SK-N-SH treated with all-trans-retinoic acid at 6 μM for 48 hours (cell line): ENCODE measurements around the gene ZNF362.

Experiments used
- ATAC-seq: fragments of 200-7000 bp; cut with Tn5 transposase; 3 replicates; pipeline ENCODE4 v1.9.1; 2020; ENCODE audit warnings: mild to moderate bottlenecking, moderate library complexity
- ARNTL ChIP-seq: fragments of 450-650 bp; formaldehyde crosslinking; IDR thresholded peaks from 2 replicates; pipeline ENCODE4 v1.5.0; 2020; ENCODE audit warnings: low read depth, mild to moderate bottlenecking, moderate library complexity, borderline replicate concordance
- BACH2 ChIP-seq: fragments of 250-450 bp; sonication (Bioruptor Pico); IDR thresholded peaks from 2 replicates; pipeline ENCODE4 v1.9.0; 2021; ENCODE audit warnings: mild to moderate bottlenecking, borderline replicate concordance
- CREB5 ChIP-seq: fragments of 250-450 bp; sonication (Bioruptor Pico); IDR thresholded peaks from 2 replicates; pipeline ENCODE4 v1.5.1; 2020; ENCODE audit warnings: low read depth, mild to moderate bottlenecking, moderate library complexity
- CSDC2 ChIP-seq: fragments of 250-450 bp; sonication (Bioruptor Pico); IDR thresholded peaks from 2 replicates; pipeline ENCODE4 v1.5.0; 2020; ENCODE audit warnings: mild to moderate bottlenecking, moderate library complexity
- CSRNP3 ChIP-seq: fragments of 250-450 bp; sonication (Bioruptor Pico); IDR thresholded peaks from 2 replicates; pipeline ENCODE4 v1.5.1; 2021; ENCODE audit warnings: mild to moderate bottlenecking, moderate library complexity
- ISL1 ChIP-seq: fragments of 250-450 bp; sonication (Bioruptor Pico); IDR thresholded peaks from 2 replicates; pipeline ENCODE4 v2.1.2; 2022; ENCODE audit warnings: mild to moderate bottlenecking, moderate library complexity
- OSR1 ChIP-seq: fragments of 250-450 bp; sonication (Bioruptor Pico); IDR thresholded peaks from 2 replicates; pipeline ENCODE4 v1.8.0; 2022; ENCODE audit warnings: moderate library complexity, mild to moderate bottlenecking, inconsistent platforms
- PATZ1 ChIP-seq: fragments of 250-450 bp; sonication (Bioruptor Pico); IDR thresholded peaks from 2 replicates; pipeline ENCODE4 v1.8.0; 2020; ENCODE audit warnings: mild to moderate bottlenecking, moderate library complexity, borderline replicate concordance
- POU6F1 ChIP-seq: fragments of 250-450 bp; sonication (Bioruptor Pico); IDR thresholded peaks from 2 replicates; pipeline ENCODE4 v1.8.0; 2021; ENCODE audit warnings: low read depth, mild to moderate bottlenecking, moderate library complexity, borderline replicate concordance
- PPARA ChIP-seq: fragments of 250-450 bp; sonication (Bioruptor Pico); IDR thresholded peaks from 2 replicates; pipeline ENCODE4 v1.5.0; 2020; ENCODE audit warnings: mild to moderate bottlenecking, borderline replicate concordance
- RARB ChIP-seq: fragments of 250-450 bp; sonication (Bioruptor Pico); IDR thresholded peaks from 2 replicates; pipeline ENCODE4 v1.8.0; 2021; ENCODE audit warnings: mild to moderate bottlenecking, moderate library complexity
- SNAI2 ChIP-seq: fragments of 250-450 bp; sonication (Bioruptor Pico); IDR thresholded peaks from 2 replicates; pipeline ENCODE4 v1.5.0; 2020; ENCODE audit warnings: mild to moderate bottlenecking, moderate library complexity
- TCF4 ChIP-seq: fragments of 250-450 bp; sonication (Bioruptor Pico); IDR thresholded peaks from 2 replicates; pipeline ENCODE4 v1.8.0; 2021; ENCODE audit warnings: mild to moderate bottlenecking, moderate library complexity, borderline replicate concordance
- TOX ChIP-seq: fragments of 250-450 bp; sonication (Bioruptor Pico); IDR thresholded peaks from 2 replicates; pipeline ENCODE4 v1.8.0; 2021; ENCODE audit warnings: mild to moderate bottlenecking, moderate library complexity, borderline replicate concordance
- ZC3H10 ChIP-seq: fragments of 250-450 bp; sonication (Bioruptor Pico); IDR thresholded peaks from 2 replicates; pipeline ENCODE4 v1.5.1; 2021; ENCODE audit warnings: mild to moderate bottlenecking, moderate library complexity
- ZFP3 ChIP-seq: fragments of 250-450 bp; sonication (Bioruptor Pico); IDR thresholded peaks from 2 replicates; pipeline ENCODE4 v1.5.0; 2020; ENCODE audit warnings: mild to moderate bottlenecking, moderate library complexity
- ZNF565 ChIP-seq: fragments of 450-650 bp; formaldehyde crosslinking; conservative IDR thresholded peaks from 2 replicates; pipeline ENCODE4 v1.5.0; 2020; ENCODE audit warnings: low read depth, mild to moderate bottlenecking, moderate library complexity
- ZNF70 ChIP-seq: fragments of 450-650 bp; formaldehyde crosslinking; IDR thresholded peaks from 2 replicates; pipeline ENCODE4 v1.5.0; 2020; ENCODE audit warnings: mild to moderate bottlenecking, moderate library complexity
- ZNF8 ChIP-seq: fragments of 450-650 bp; formaldehyde crosslinking; IDR thresholded peaks from 2 replicates; pipeline ENCODE4 v1.5.0; 2020; ENCODE audit warnings: mild to moderate bottlenecking, moderate library complexity

ZNF362 gene

GRCh38 chr1:33338048-33338439 is 81.8 kb downstream of the ZNF362 start (continued):
- TF ChIP-seq ARNTL (CRISPR knock-in tag) (no peak), CREB5 (CRISPR knock-in tag) (no peak), BACH2 (CRISPR knock-in tag) (no peak), ISL1 (CRISPR knock-in tag) (no peak), RARB (CRISPR knock-in tag) (no peak), POU6F1 (no peak), TCF4 (CRISPR knock-in tag) (no peak), ZNF565 (CRISPR knock-in tag) (no peak), SNAI2 (no peak)

- TF ChIP-seq ZC3H10 (CRISPR knock-in tag): no peak
- no peak for TF ChIP-seq BACH2 (CRISPR knock-in tag)
- no peak for TF ChIP-seq ZNF70 (CRISPR knock-in tag)
- no peak; the same call in 2 of the 3 replicates for ATAC-seq
These were observed 82.3 kb downstream of the ZNF362 start for GRCh38 chr1:33338440-33339211.

GRCh38 chr1:33339413-33339812 is 83.1 kb downstream of the ZNF362 start:
- no peak for ATAC-seq
- no peak for TF ChIP-seq OSR1 (CRISPR knock-in tag)
- no peak for TF ChIP-seq RARB (CRISPR knock-in tag)
- no peak for TF ChIP-seq PPARA (CRISPR knock-in tag)
- no peak for TF ChIP-seq ZNF8 (CRISPR knock-in tag)
- no peak for TF ChIP-seq CREB5 (CRISPR knock-in tag)
- no peak for TF ChIP-seq PATZ1 (CRISPR knock-in tag)
- TF ChIP-seq TOX (CRISPR knock-in tag): no peak
- no peak for TF ChIP-seq ISL1 (CRISPR knock-in tag)
- no peak for TF ChIP-seq ZC3H10 (CRISPR knock-in tag)
- no peak for TF ChIP-seq CSDC2
- no peak for TF ChIP-seq BACH2 (CRISPR knock-in tag)
- no peak for TF ChIP-seq CSRNP3 (CRISPR knock-in tag)
- no peak for TF ChIP-seq SNAI2
- TF ChIP-seq, all 23 proteins: peak for 0

- TF ChIP-seq TOX (CRISPR knock-in tag) (no peak), ZFP3 (CRISPR knock-in tag) (no peak), SNAI2 (no peak), OSR1 (CRISPR knock-in tag) (no peak), PATZ1 (CRISPR knock-in tag) (no peak)
- no peak for ATAC-seq
These were observed 84.9 kb downstream of the ZNF362 start for GRCh38 chr1:33341190-33341589.
